Activated T-helper 17 cell treated with anti-CD3 and anti-CD28 coated beads, Interleukin-2, amount 50 U/mL, for 72 hours (primary cell): ENCODE data around the gene AHRR. TPM values are rescaled to one million over a fixed set of nuclear protein-coding genes. Genes with fewer than 3 reads are reported as not detected.
"Not testable (repeated sequence)": the region's sequence is repeated elsewhere in the genome, so short reads cannot be mapped to it uniquely, and the experiment has no call there.

Experiments
- ATAC-seq: fragments of 150-1000 bp; cut with Tn5 transposase; replicated peaks from 2 replicates; pipeline ENCODE4 v1.10.0; 2021; ENCODE audit warnings: mild to moderate bottlenecking, moderate library complexity
- H3K27ac Mint-ChIP-seq: one replicate; pipeline ENCODE4 v1.8.0; 2022; ENCODE audit warnings: mixed read lengths
- H3K27me3 Mint-ChIP-seq: one replicate; pipeline ENCODE4 v1.8.0; 2022; ENCODE audit warnings: mixed read lengths
- H3K36me3 Mint-ChIP-seq: one replicate; pipeline ENCODE4 v1.8.0; 2022; ENCODE audit warnings: low read depth, mild to moderate bottlenecking, mixed read lengths
- H3K4me1 Mint-ChIP-seq: one replicate; pipeline ENCODE4 v1.8.0; 2022; ENCODE audit warnings: mixed read lengths
- H3K4me3 Mint-ChIP-seq: one replicate; pipeline ENCODE4 v1.8.0; 2022; ENCODE audit warnings: mild to moderate bottlenecking, mixed read lengths
- H3K9me3 Mint-ChIP-seq: one replicate; pipeline ENCODE4 v1.8.0; 2022; ENCODE audit warnings: mixed read lengths
- total RNA-seq, 2 donors: library from RNA; stranded (reverse); gene quantifications; one replicate each; pipeline ENCODE4 v1.2.3, GENCODE V29; 2022

AHRR gene
- total RNA-seq, 2 donors from 2014 or later: 49.5 to 78.1 TPM

DNA sequence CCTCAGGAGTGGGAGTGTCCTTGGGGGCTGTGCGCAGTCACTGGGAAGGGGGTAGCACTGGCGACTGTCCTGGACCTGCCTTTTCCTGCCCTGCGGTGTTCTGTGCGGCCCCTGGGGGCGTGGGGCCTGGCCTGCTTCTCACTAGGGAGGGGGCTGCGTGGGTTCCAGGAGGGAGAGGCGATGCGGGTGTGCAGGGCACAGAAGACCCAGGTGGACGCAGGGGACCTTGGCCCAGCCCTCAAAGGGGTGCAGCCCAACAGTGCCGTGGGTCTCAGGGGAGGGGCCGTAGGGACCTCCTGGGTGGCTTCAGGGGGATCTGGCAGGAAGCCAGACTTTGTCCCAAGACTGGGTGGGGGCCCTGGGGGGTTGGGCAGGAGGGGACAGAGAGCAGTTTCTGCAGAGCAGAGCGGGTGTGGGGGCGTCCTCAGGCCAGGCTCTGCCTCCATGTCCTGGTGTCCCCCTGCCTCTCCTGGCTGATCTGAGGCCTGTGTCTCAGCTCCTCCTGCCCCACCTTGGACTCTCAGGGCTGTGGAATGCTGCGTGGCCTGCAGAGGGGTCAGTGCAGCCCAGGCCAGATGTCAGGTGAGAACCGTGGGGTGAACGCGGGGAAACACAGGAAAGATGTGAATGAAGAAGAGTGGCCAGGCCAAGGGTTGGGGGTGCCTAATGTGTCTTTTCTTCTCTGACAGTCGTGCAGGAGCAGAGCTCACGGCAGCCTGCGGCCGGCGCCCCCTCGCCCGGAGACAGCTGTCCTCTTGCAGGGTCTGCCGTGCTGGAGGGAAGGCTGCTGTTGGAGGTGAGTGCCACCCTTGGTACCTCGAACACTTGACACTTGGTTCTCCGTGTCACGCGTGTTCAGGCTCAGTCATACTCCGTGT lies 54.6 kb downstream of the AHRR start:
- peaks cover 58% of the 10 kb centered on the region for H3K36me3 Mint-ChIP-seq
- peak overlapping the region; percentile 27 for H3K4me3 Mint-ChIP-seq
- peak overlapping the region; percentile 94 for H3K27ac Mint-ChIP-seq

GRCh38 chr5:376799-377325 lies 55.3 kb downstream of the AHRR start:
- Mint-ChIP-seq H3K27ac (peak overlapping the region; percentile 67), H3K27me3 (no peaks in the 10 kb centered on the region), H3K4me3 (peak overlapping the region; percentile 27), H3K4me1 (peaks cover 35% of the 10 kb centered on the region), H3K9me3 (no peaks in the 10 kb centered on the region), H3K36me3 (peaks cover 58% of the 10 kb centered on the region)
- ATAC-seq: no peak

More for the DNA sequence above, 54.6 kb downstream of the AHRR start:
- no peak for ATAC-seq
- no peaks in the 10 kb centered on the region for H3K27me3 Mint-ChIP-seq
- peaks cover 31% of the 10 kb centered on the region for H3K4me1 Mint-ChIP-seq
- H3K9me3 Mint-ChIP-seq: no peaks in the 10 kb centered on the region

- Mint-ChIP-seq H3K9me3 (no peaks in the 10 kb centered on the region), H3K27ac (peak overlapping the region; percentile 98), H3K36me3 (peaks cover 60% of the 10 kb centered on the region), H3K4me1 (peaks cover 37% of the 10 kb centered on the region), H3K4me3 (peak overlapping the region; percentile 87), H3K27me3 (no peaks in the 10 kb centered on the region)
- ATAC-seq: no peak
Measured at GRCh38 chr5:377326-377981, 55.9 kb downstream of the AHRR start.

- H3K36me3 Mint-ChIP-seq: peaks cover 61% of the 10 kb centered on the region
- peak; percentile 77 for ATAC-seq
- H3K4me3 Mint-ChIP-seq: peak overlapping the region; percentile 87
- no peaks in the 10 kb centered on the region for H3K9me3 Mint-ChIP-seq
- H3K27me3 Mint-ChIP-seq: no peaks in the 10 kb centered on the region
- peak overlapping the region; percentile 98 for H3K27ac Mint-ChIP-seq
- H3K4me1 Mint-ChIP-seq: peaks cover 36% of the 10 kb centered on the region
Measured at GRCh38 chr5:378301-378891, 56.9 kb downstream of the AHRR start.

DNA sequence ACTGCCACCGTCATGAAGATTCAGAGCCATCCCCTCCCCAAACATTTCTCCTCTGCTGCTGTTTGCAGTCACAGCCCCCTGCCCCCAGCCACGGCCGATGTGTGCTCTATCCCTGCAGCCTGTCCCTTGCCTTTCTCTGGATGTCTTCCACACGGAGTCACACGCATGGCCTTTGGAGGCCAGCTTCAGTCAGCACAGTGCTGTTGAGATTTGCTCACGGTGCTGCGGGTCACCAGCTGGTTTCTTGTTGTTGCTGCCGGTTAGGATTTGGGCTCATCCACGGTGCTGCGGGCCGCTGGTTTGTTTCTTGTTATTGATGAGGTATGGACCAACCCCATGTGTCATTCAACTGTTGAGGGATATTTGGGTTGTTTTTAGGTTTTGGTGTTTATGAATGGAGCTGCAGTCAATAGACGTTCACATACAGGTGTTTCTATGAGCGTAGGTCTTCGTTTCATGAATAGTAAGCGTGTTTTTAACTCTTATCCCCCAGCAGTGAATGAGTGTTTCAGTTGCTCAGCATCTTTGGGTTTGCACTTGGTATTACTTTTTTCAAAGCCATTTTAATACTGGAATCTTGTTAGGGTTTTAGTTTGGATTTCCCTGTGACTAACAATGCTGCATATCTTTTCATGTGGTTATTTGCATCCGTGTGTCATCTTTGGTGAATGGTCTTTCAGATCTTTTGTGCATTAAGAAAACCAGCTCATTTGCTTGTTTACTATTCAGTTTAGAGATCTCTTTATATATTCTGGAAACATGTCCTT lies 57.6 kb downstream of the AHRR start:
- peak; percentile 75 for ATAC-seq
- Mint-ChIP-seq H3K4me3 (peak overlapping the region; percentile 87), H3K4me1 (peaks cover 36% of the 10 kb centered on the region), H3K27me3 (no peaks in the 10 kb centered on the region), H3K36me3 (peaks cover 68% of the 10 kb centered on the region), H3K27ac (peak overlapping the region; percentile 98), H3K9me3 (no peaks in the 10 kb centered on the region)

DNA sequence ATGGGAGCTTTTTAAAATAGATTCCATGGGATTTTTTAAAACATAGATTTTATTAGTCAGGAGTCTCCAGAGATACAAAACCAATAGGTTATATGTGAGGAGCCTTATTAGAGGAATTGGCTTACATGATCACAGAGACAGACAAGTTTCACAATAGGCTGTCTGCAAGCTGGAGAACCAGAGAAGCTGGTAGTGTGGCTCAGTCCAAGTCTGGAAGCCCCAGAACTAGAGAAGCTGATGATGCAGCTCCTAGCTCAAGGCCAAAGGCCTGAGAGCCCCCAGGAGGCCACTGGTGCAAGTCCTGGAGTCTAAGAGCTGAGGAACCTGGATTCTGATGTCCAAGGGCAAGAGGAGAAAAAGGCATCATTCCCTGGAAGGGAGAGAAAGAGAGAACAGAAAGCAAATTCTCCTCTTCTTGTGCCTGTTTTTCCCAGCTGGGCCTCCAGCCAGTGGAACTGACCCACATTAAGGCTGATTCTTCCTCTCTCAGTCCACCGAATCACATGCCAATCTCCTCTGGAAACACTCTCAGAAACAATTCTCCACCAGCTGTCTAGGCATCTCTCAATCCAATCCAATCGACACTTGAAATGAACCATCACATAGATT lies 59.3 kb downstream of the AHRR start:
- H3K9me3 Mint-ChIP-seq: peaks cover 5% of the 10 kb centered on the region
- no peak for ATAC-seq
- peak overlapping the region; percentile 54 for H3K4me3 Mint-ChIP-seq
- no peaks in the 10 kb centered on the region for H3K27me3 Mint-ChIP-seq
- H3K4me1 Mint-ChIP-seq: peaks cover 36% of the 10 kb centered on the region
- H3K36me3 Mint-ChIP-seq: peaks cover 72% of the 10 kb centered on the region
- H3K27ac Mint-ChIP-seq: peak overlapping the region; percentile 52

DNA sequence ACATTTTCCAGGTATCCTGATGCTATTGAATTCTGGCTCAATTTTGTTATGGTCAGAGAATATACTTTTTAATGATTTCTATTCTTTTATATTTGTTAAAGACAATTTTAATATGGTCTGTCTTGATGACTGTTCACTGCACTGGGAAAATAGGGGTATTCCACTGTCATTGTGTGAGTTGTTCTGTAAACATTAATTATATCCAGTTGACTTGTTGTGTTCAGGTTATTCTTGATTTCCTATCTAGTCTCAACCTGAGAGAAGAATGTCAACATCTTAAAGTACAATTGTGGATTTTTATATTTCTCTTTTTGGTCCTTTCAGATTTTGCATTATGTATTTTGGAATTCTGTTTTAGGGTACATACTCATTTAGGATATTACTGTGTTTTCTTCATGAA lies 61.6 kb downstream of the AHRR start:
- Mint-ChIP-seq H3K36me3 (peaks cover 81% of the 10 kb centered on the region), H3K4me3 (peak overlapping the region; percentile 30), H3K27ac (no peak overlapping the region), H3K27me3 (no peaks in the 10 kb centered on the region), H3K9me3 (peaks cover 8% of the 10 kb centered on the region), H3K4me1 (peaks cover 31% of the 10 kb centered on the region)
- no peak for ATAC-seq

DNA sequence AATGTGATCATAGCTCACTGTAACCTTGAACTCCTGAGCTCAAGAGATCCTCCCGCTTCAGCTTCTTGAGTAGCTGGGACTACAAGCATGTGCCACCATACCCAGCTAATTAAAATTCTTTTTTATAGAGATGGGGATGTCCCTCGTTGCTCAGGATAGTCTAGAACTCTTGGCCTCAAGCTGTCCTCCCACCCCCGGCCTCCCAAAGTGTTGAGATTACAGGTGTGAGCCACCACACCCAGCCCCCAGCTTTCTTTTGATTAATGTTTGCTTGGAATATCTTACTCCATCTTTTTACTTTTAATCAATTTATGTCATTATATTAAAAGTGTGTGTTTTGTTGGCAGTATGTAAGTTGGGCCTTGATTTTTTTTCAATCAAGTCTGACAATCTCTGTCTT lies 62.1 kb downstream of the AHRR start:
- Mint-ChIP-seq H3K36me3 (peaks cover 78% of the 10 kb centered on the region), H3K27me3 (no peaks in the 10 kb centered on the region), H3K9me3 (peaks cover 8% of the 10 kb centered on the region), H3K4me1 (peaks cover 26% of the 10 kb centered on the region), H3K27ac (peak overlapping the region; percentile 52), H3K4me3 (peak overlapping the region; percentile 30)
- no peak for ATAC-seq

GRCh38 chr5:384576-384975 lies 63.1 kb downstream of the AHRR start:
- not testable (repeated sequence) for H3K9me3 Mint-ChIP-seq, ATAC-seq, H3K27me3 Mint-ChIP-seq, H3K27ac Mint-ChIP-seq, H3K4me3 Mint-ChIP-seq
- peaks cover 17% of the 10 kb centered on the region for H3K4me1 Mint-ChIP-seq
- peaks cover 69% of the 10 kb centered on the region for H3K36me3 Mint-ChIP-seq

- Mint-ChIP-seq H3K36me3 (peaks cover 69% of the 10 kb centered on the region), H3K9me3 (peaks cover 8% of the 10 kb centered on the region), H3K27ac (no peak overlapping the region), H3K4me1 (peaks cover 13% of the 10 kb centered on the region), H3K27me3 (no peaks in the 10 kb centered on the region), H3K4me3 (no peak overlapping the region)
- peak; percentile 58 for ATAC-seq
Measured at GRCh38 chr5:385321-385720, 63.8 kb downstream of the AHRR start.

DNA sequence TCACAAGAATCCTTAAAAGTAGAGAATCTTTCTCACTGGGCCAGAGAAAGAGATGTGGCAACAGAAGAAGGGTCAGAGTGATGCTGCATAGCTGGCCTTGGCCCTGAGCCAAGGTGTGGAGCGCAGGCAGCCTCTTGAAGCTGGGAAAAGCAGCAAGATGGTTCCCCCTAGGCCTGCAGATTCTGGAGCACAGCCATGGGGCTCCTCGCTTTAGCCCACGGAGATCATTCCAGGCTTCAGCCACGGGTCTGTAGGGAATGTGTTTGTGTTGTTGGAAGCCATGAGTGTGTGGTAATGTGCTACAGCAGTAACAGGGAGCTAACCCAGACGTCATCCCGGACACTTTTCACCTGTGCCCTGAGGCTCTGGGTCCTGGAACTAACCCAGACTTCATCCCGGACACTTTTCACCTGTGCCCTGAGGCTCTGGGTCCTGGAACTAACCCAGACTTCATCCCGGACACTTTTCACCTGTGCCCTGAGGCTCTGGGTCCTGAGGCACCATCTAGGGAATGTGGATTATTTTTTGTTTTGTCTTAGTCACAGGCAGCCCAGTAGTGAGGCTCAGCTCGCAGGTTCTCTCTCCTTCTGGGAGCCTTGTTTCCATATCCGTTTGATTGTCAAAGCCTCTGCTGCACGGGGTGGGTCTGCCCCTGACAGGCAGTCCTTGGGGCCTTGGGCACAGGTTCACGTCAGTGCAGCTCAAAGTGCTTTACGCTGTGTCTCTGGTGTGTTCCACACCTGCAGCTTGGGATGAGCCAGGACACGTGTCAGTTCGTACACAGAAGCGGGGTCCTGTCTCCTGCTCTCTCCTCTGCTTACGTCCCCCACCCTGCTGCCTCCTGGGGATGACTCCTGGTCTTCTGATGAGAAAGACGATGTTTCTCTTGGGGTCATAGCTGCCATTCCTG lies 65.2 kb downstream of the AHRR start:
- no peaks in the 10 kb centered on the region for H3K27me3 Mint-ChIP-seq
- peaks cover 8% of the 10 kb centered on the region for H3K9me3 Mint-ChIP-seq
- no peak overlapping the region for H3K27ac Mint-ChIP-seq
- no peak for ATAC-seq
- peaks cover 6% of the 10 kb centered on the region for H3K4me1 Mint-ChIP-seq
- no peak overlapping the region for H3K4me3 Mint-ChIP-seq
- H3K36me3 Mint-ChIP-seq: peaks cover 60% of the 10 kb centered on the region

GRCh38 chr5:387491-388265 lies 66.2 kb downstream of the AHRR start:
- Mint-ChIP-seq H3K9me3 (peaks cover 8% of the 10 kb centered on the region), H3K36me3 (peaks cover 56% of the 10 kb centered on the region)

More at GRCh38 chr5:387491-388265, 66.2 kb downstream of the AHRR start:
- Mint-ChIP-seq H3K27ac (peak overlapping the region; percentile 29), H3K4me3 (no peak overlapping the region), H3K27me3 (no peaks in the 10 kb centered on the region), H3K4me1 (peaks cover 5% of the 10 kb centered on the region)
- ATAC-seq: no peak
